SK-N-MC (cell line): ENCODE measurements around the gene PDE4D.

Source experiments
- EZH2 ChIP-seq: fragments of 200-600 bp; sonication (generic); IDR thresholded peaks from one replicate; pipeline ENCODE4 v1.6.1; 2017; ENCODE audit warnings: antibody characterized with exemption
- FOXP2 ChIP-seq: optimal IDR thresholded peaks from 2 replicates; pipeline ENCODE3; 2011; ENCODE audit warnings: mild to moderate bottlenecking, moderate library complexity; ENCODE audit not compliant: insufficient read depth; ENCODE audit errors: extremely low read length, control extremely low read depth
- POLR2AphosphoS5 ChIP-seq: IDR thresholded peaks from 2 replicates; pipeline ENCODE4 v1.6.1; 2012; ENCODE audit warnings: mild to moderate bottlenecking, low read depth, low read length, borderline replicate concordance

- no peak for TF ChIP-seq EZH2
- TF ChIP-seq POLR2AphosphoS5 = no peak
- no peak for TF ChIP-seq FOXP2
These were observed 164.2 kb downstream of the PDE4D start for GRCh38 chr5:59729357-59729756.
